ENCODE data around the gene TRIM6. TPM values are rescaled to one million over a fixed set of nuclear protein-coding genes. Genes with fewer than 3 reads are reported as not detected.
"Not testable (repeated sequence)": the region's sequence is repeated elsewhere in the genome, so short reads cannot be mapped to it uniquely, and the experiment has no call there.

The TRIM6 gene
- total and polyA plus RNA-seq, 2 donors: 1.7 to 2.9 TPM

DNA sequence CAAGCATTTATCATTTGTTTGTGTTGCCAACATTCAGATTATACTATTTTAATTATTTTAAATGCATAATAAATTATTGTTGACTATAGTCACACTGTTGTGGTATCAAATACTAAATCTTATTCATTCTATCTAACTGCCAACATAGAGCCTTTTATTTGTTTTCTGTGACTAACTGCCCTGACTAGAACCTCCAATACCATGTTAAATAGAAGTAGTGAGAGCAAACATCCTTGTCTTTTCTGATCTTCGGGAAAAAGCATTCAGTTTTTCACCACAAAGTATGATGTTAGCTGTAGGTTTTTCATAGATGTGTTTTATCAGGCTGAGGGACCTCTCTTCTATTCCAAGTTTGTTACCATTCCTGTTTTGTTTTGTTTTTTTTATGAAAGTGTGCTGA, 43.5 kb downstream of the TRIM6 start:
- DNase-seq (ENCODE audit: low read depth in 6 of 9, low spot score in 9 of 9): no peak
- no peaks in the 10 kb centered on the region for H3K27me3 ChIP-seq (ENCODE audit: control insufficient read depth in 2 of 2, insufficient read depth in 1 of 2, low read length in 1 of 2)
- H3K4me1 ChIP-seq (ENCODE audit: control insufficient read depth in 2 of 2, insufficient read depth in 2 of 2, low read length in 2 of 2): no peaks in the 10 kb centered on the region
- H3K36me3 ChIP-seq (ENCODE audit: control insufficient read depth in 2 of 2, insufficient read depth in 2 of 2, low read length in 1 of 2): peaks cover 4 to 8% of the 10 kb centered on the region in 2 donors
- H3K4me3 ChIP-seq (ENCODE audit: low read length in 2 of 2): no peak overlapping the region
- WGBS: 99% methylated on average over 1 of the region's 1 CpG
- no peaks in the 10 kb centered on the region for H3K9me3 ChIP-seq (ENCODE audit: control insufficient read depth in 2 of 2, insufficient read depth in 1 of 2, low read length in 1 of 2)
- H3K27ac ChIP-seq (ENCODE audit: low read depth in 1 of 2, low read length in 1 of 2): no peak overlapping the region

- H3K4me3 ChIP-seq (ENCODE audit: low read length in 2 of 2): no peak overlapping the region
- no peak for DNase-seq (ENCODE audit: low read depth in 6 of 9, low spot score in 9 of 9)
- no peaks in the 10 kb centered on the region for H3K4me1 ChIP-seq (ENCODE audit: control insufficient read depth in 2 of 2, insufficient read depth in 2 of 2, low read length in 2 of 2)
- no peak overlapping the region for H3K27ac ChIP-seq (ENCODE audit: low read depth in 1 of 2, low read length in 1 of 2)
- no peaks in the 10 kb centered on the region for H3K9me3 ChIP-seq (ENCODE audit: control insufficient read depth in 2 of 2, insufficient read depth in 1 of 2, low read length in 1 of 2)
- no peaks in the 10 kb centered on the region for H3K27me3 ChIP-seq (ENCODE audit: control insufficient read depth in 2 of 2, insufficient read depth in 1 of 2, low read length in 1 of 2)
- H3K36me3 ChIP-seq (ENCODE audit: control insufficient read depth in 2 of 2, insufficient read depth in 2 of 2, low read length in 1 of 2): peaks cover 4 to 8% of the 10 kb centered on the region in 2 donors
These were observed 47.1 kb downstream of the TRIM6 start for GRCh38 chr11:5643585-5643984.

- Histone ChIP-seq H3K4me1 (ENCODE audit: control insufficient read depth in 2 of 2, insufficient read depth in 2 of 2, low read length in 2 of 2) (no peaks in the 10 kb centered on the region), H3K27me3 (ENCODE audit: control insufficient read depth in 2 of 2, insufficient read depth in 1 of 2, low read length in 1 of 2) (no peaks in the 10 kb centered on the region), H3K27ac (ENCODE audit: low read depth in 1 of 2, low read length in 1 of 2) (no peak overlapping the region), H3K9me3 (ENCODE audit: control insufficient read depth in 2 of 2, insufficient read depth in 1 of 2, low read length in 1 of 2) (no peaks in the 10 kb centered on the region), H3K36me3 (ENCODE audit: control insufficient read depth in 2 of 2, insufficient read depth in 2 of 2, low read length in 1 of 2) (peaks cover 4 to 8% of the 10 kb centered on the region in 2 donors), H3K4me3 (ENCODE audit: low read length in 2 of 2) (no peak overlapping the region)
- DNase-seq (ENCODE audit: low read depth in 6 of 9, low spot score in 9 of 9): no peak
- WGBS: over 99% methylated on average over 3 of the region's 3 CpGs
These were observed 49.7 kb downstream of the TRIM6 start for GRCh38 chr11:5646139-5646538.

DNA sequence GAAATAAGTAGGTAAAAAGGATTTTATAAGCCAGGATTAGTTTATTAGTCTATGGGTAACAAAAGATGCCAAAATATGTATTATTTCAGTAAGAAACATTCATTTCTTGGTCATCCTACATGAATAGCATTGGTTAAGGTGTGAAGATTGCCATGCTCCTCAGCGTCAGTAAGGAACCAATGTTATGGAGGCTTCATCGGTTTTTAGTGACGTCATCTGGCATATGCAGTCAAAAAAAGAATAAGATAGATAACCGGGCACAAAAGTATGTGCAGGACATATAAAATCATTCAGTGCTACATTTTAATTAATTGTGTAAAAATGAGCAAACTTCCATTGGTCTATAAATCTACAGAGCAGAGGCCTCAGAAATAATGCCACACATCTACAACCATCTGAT, 59.0 kb downstream of the TRIM6 start:
- H3K27me3 ChIP-seq (ENCODE audit: control insufficient read depth in 2 of 2, insufficient read depth in 1 of 2, low read length in 1 of 2): no peaks in the 10 kb centered on the region
- H3K9me3 ChIP-seq (ENCODE audit: control insufficient read depth in 2 of 2, insufficient read depth in 1 of 2, low read length in 1 of 2): peaks cover 0 to 1% of the 10 kb centered on the region in 2 donors
- no peak for DNase-seq (ENCODE audit: low read depth in 6 of 9, low spot score in 9 of 9)
- no peaks in the 10 kb centered on the region for H3K4me1 ChIP-seq (ENCODE audit: control insufficient read depth in 2 of 2, insufficient read depth in 2 of 2, low read length in 2 of 2)
- WGBS: over 99% methylated on average over 4 of the region's 4 CpGs
- H3K4me3 ChIP-seq (ENCODE audit: low read length in 2 of 2): no peak overlapping the region
- no peaks in the 10 kb centered on the region for H3K36me3 ChIP-seq (ENCODE audit: control insufficient read depth in 2 of 2, insufficient read depth in 2 of 2, low read length in 1 of 2)
- no peak overlapping the region for H3K27ac ChIP-seq (ENCODE audit: low read depth in 1 of 2, low read length in 1 of 2)

GRCh38 chr11:5656956-5657355, 60.5 kb downstream of the TRIM6 start:
- WGBS: 99% methylated on average over 2 of the region's 2 CpGs
- not testable (repeated sequence) for H3K4me1 ChIP-seq (ENCODE audit: control insufficient read depth in 2 of 2, insufficient read depth in 2 of 2, low read length in 2 of 2); H3K27ac ChIP-seq (ENCODE audit: low read depth in 1 of 2, low read length in 1 of 2); H3K4me3 ChIP-seq (ENCODE audit: low read length in 2 of 2); H3K36me3 ChIP-seq (ENCODE audit: control insufficient read depth in 2 of 2, insufficient read depth in 2 of 2, low read length in 1 of 2); DNase-seq (ENCODE audit: low read depth in 6 of 9, low spot score in 9 of 9); H3K27me3 ChIP-seq (ENCODE audit: control insufficient read depth in 2 of 2, insufficient read depth in 1 of 2, low read length in 1 of 2); H3K9me3 ChIP-seq (ENCODE audit: control insufficient read depth in 2 of 2, insufficient read depth in 1 of 2, low read length in 1 of 2)

GRCh38 chr11:5658318-5658717, 61.9 kb downstream of the TRIM6 start:
- Histone ChIP-seq H3K27me3 (ENCODE audit: control insufficient read depth in 2 of 2, insufficient read depth in 1 of 2, low read length in 1 of 2) (no peaks in the 10 kb centered on the region), H3K4me3 (ENCODE audit: low read length in 2 of 2) (no peak overlapping the region), H3K9me3 (ENCODE audit: control insufficient read depth in 2 of 2, insufficient read depth in 1 of 2, low read length in 1 of 2) (peaks cover 0 to 1% of the 10 kb centered on the region in 2 donors), H3K36me3 (ENCODE audit: control insufficient read depth in 2 of 2, insufficient read depth in 2 of 2, low read length in 1 of 2) (peaks cover 0 to 8% of the 10 kb centered on the region in 2 donors), H3K4me1 (ENCODE audit: control insufficient read depth in 2 of 2, insufficient read depth in 2 of 2, low read length in 2 of 2) (no peaks in the 10 kb centered on the region), H3K27ac (ENCODE audit: low read depth in 1 of 2, low read length in 1 of 2) (no peak overlapping the region)
- WGBS: 97% methylated on average over 5 of the region's 5 CpGs
- no peak for DNase-seq (ENCODE audit: low read depth in 6 of 9, low spot score in 9 of 9)

Other genes with a start within 250 kb of the TRIM6 start
- not detected for gene OR51B6, start 245.1 kb upstream of the TRIM6 start, total RNA-seq
- not detected for gene OR51B6, start 245.1 kb upstream of the TRIM6 start, polyA plus RNA-seq
- gene OR51M1, start 212.8 kb upstream of the TRIM6 start, total RNA-seq: not detected
- 0.02 TPM for gene OR51M1, start 212.8 kb upstream of the TRIM6 start, polyA plus RNA-seq
- gene OR51Q1, start 174.5 kb upstream of the TRIM6 start, total RNA-seq: not detected
- not detected for gene OR51Q1, start 174.5 kb upstream of the TRIM6 start, polyA plus RNA-seq
- not detected for gene OR51I1, start 155.1 kb upstream of the TRIM6 start, total RNA-seq
- gene OR51I1, start 155.1 kb upstream of the TRIM6 start, polyA plus RNA-seq: not detected
- not detected for gene OR51I2, start 147.3 kb upstream of the TRIM6 start, total RNA-seq
- gene OR51I2, start 147.3 kb upstream of the TRIM6 start, polyA plus RNA-seq: not detected
- not detected for gene OR52D1, start 108.0 kb upstream of the TRIM6 start, total RNA-seq
- not detected for gene OR52D1, start 108.0 kb upstream of the TRIM6 start, polyA plus RNA-seq
- under 0.01 TPM for gene UBQLN3, start 86.7 kb upstream of the TRIM6 start, total RNA-seq
- gene UBQLN3, start 86.7 kb upstream of the TRIM6 start, polyA plus RNA-seq: 0.07 TPM
- gene UBQLNL, start 79.9 kb upstream of the TRIM6 start, total RNA-seq: 0.09 TPM
- 1.5 TPM for gene UBQLNL, start 79.9 kb upstream of the TRIM6 start, polyA plus RNA-seq
- gene OR52H1, start 48.1 kb upstream of the TRIM6 start, total RNA-seq: 0.05 TPM
- gene OR52H1, start 48.1 kb upstream of the TRIM6 start, polyA plus RNA-seq: not detected
- not detected for gene OR52B6, start 15.8 kb upstream of the TRIM6 start, total RNA-seq
- not detected for gene OR52B6, start 15.8 kb upstream of the TRIM6 start, polyA plus RNA-seq
- gene TRIM34, start 28.4 kb downstream of the TRIM6 start, total RNA-seq: 15.0 TPM
- 8.0 TPM for gene TRIM34, start 28.4 kb downstream of the TRIM6 start, polyA plus RNA-seq
- gene TRIM5, start 88.4 kb downstream of the TRIM6 start, total RNA-seq: 17.6 TPM
- gene TRIM5, start 88.4 kb downstream of the TRIM6 start, polyA plus RNA-seq: 12.2 TPM
- 78.1 TPM for gene TRIM22, start 93.2 kb downstream of the TRIM6 start, total RNA-seq
- 144 TPM for gene TRIM22, start 93.2 kb downstream of the TRIM6 start, polyA plus RNA-seq
- not detected for gene OR56B1, start 139.8 kb downstream of the TRIM6 start, total RNA-seq
- gene OR56B1, start 139.8 kb downstream of the TRIM6 start, polyA plus RNA-seq: 0.11 TPM
- 0.09 TPM for gene OR52N4, start 157.6 kb downstream of the TRIM6 start, total RNA-seq
- 0.73 TPM for gene OR52N4, start 157.6 kb downstream of the TRIM6 start, polyA plus RNA-seq
- gene OR52N5, start 186.7 kb downstream of the TRIM6 start, total RNA-seq: not detected
- gene OR52N5, start 186.7 kb downstream of the TRIM6 start, polyA plus RNA-seq: 0.05 TPM
- not detected for gene OR52N1, start 194.6 kb downstream of the TRIM6 start, total RNA-seq
- gene OR52N1, start 194.6 kb downstream of the TRIM6 start, polyA plus RNA-seq: not detected
- not detected for gene OR52N2, start 212.3 kb downstream of the TRIM6 start, total RNA-seq
- gene OR52N2, start 212.3 kb downstream of the TRIM6 start, polyA plus RNA-seq: 0.23 TPM
- gene OR52E6, start 245.3 kb downstream of the TRIM6 start, total RNA-seq: not detected
- gene OR52E6, start 245.3 kb downstream of the TRIM6 start, polyA plus RNA-seq: not detected

Measured in thymus (tissue), 11 donors.